HG03280 (cell line): Measurements from ENCODE around the gene GFI1.
"Not testable (repeated sequence)": the region's sequence is repeated elsewhere in the genome, so short reads cannot be mapped to it uniquely, and the experiment has no call there.

Source experiments
- ATAC-seq: cut with Tn5 transposase; IDR thresholded peaks from one replicate; pipeline ENCODE4 v1.9.1; 2021; ENCODE audit warnings: mild to moderate bottlenecking, moderate library complexity; ENCODE audit not compliant: unreplicated experiment

Gene GFI1

DNA sequence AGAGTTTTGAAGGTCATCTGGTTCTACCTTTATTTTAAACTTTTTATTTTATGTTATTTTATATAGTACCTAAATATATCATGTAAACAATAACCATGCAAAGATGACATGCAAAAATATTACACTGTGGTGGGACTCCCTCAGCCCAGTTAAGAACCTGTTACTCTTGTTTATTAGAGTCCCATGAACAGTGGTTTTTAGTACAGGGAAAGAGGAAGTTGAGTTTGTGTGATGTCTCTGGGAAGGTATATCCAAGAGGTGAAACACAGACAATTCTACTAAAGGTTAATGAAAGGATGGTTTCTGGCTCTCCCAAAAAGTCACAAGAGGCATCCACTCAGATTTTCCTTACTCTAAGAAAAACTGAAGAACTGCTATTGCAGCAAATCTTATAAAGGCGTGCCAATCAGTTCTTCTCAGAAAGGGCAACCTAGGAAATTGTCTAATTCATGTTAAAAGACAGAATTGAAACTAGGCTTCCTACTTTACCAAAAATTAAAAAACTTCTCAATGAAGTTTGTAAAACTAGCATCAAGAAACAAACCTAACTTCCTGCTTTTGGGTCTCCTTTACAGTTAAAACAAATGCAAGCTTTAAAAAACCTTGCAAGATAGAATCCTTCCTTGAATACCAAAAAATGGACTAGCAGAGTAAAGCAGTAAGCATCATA lies 19.9 kb downstream of the GFI1 start:
- ATAC-seq, result no peak

DNA sequence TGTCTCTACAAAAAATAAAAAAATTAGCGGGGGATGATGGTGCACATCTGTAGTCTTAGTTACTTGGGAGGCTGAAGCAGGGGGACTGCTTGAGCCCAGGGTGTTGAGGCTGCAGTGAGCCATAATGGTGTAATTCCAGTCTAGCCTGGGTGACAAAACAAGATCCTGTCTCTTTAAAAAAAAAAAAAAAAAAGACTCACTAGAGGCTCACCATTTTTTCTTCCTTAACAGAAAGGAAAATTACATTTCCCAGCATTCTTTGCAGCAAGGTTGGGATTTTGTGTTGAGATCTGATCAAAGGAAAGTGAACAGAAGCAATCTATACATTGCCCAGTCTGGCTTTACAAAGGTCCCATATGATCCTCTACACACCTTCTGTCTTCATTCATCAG lies 21.5 kb downstream of the GFI1 start:
- no peak for ATAC-seq

DNA sequence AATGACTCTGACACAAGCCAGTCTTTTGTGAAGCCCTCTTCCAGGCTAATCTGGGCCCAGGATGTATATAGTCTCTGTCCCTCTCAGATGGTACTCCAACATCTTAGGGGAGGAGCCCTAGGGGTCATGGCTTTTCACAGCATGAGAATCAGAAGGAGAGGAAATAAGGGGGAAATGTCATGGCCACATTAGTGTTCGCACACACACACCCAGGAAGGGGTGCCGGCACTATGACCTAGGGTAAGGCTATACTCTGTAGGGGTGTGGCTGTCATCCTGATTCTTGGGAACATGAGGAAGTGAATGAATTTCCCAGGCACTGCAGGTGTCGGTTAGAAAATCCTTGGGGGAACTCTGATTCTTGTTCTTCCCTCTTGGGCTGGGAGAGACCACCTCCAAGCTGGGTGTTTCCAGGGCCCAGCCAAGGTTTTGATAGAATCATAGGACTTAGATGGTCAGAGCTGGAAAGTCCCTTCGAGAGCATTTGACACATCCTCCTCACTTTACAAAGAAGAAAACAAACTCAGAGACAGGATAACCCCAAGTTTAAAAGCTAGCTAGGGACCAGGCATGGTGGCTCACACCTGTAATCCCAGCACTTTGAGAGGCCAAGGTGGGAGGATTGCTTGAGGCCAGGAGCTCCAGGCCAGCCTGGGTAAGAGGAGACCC lies 22.0 kb downstream of the GFI1 start:
- no peak for ATAC-seq

DNA sequence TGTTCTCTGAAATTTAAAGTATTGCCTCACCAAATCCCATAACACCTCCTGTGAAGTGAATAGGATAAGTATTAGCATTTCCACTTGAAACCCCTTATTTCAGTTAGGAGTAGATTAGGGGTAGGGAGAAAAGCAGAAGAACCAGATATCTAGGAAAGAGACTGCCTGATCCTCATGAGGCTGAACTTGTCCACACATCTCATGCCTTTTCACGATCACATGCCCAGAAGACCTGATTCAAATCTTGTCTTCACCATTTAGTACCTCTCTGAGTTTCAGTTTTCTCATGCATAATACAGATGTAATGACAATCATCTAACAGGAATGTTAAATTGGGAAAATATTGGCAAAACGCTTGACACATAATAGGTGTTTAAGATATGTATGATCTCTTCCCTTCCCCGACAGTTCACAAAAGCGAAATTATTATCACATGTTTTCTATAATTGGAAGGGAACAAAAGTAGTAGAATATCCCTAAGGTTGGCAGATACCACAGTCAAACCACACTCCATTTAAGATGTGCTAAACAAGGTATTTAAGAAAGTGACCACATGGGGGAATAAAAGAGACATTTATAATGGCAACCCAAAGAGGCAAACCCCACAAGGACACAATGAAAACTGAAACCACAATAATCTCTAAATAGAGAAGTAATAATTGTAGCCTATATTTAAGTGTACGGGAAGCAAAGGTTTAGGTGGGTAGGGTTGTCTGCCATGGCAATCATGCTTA lies 25.2 kb downstream of the GFI1 start:
- ATAC-seq, result no peak

DNA sequence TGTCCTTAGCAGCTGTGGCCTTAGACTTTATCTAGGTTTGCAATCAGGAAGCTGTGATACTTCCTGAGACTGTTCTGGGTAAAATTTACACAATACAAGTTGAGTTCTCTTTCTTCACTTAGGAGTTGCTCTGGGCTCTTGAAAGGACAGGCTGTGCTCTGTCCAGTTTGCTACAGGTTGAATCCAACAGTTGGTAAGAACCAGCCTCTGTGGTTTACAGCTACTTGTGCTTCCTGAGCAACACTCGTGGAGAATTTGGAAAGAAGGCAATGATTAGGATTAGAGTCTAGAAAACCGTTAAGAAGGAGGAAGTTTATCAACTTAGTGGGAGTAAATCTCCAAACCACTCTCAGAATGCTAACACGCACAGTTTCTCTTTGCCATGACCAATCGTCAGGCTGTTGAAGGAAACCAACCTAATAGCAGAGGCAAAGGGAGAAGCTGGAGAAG lies 26.8 kb downstream of the GFI1 start:
- ATAC-seq, result no peak

DNA sequence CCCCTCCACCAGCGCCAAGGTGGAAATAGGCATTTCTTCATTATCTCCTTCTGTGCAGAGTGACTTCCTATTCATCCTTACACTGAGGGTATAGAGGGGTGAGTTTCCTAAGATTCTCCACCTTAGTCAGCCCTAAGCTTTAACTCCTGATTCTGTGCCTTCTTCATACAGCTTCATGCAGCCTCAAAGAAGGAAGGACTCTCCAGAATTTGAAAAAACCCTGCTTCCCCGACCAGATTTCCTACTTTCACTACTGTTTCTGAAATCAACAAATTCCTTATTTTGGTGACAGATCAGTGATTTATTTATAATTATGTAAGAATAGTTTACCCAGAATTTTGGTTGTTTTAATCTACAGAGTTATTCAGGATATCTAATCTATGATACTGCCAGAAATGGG lies 28.6 kb downstream of the GFI1 start:
- ATAC-seq, result no peak

DNA sequence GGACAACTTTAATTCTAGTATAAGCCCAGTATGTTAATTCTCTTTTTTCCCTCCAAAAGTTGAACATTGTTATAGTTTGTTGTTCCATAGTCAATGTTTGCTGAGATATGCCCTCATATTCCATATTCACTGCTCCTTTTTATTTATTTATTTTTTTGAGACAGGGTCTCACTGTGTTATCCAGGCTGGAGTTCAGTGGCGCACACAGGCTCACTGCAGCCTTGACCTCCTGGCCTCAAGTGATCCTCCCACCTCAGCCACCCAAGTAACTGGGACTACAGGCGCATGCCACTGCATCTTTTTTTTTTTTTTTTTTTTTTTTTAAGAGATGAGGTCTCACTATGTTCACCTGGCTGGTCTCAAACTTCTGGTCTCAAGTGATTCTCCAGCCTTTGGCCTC lies 38.7 kb downstream of the GFI1 start:
- ATAC-seq, result no peak

DNA sequence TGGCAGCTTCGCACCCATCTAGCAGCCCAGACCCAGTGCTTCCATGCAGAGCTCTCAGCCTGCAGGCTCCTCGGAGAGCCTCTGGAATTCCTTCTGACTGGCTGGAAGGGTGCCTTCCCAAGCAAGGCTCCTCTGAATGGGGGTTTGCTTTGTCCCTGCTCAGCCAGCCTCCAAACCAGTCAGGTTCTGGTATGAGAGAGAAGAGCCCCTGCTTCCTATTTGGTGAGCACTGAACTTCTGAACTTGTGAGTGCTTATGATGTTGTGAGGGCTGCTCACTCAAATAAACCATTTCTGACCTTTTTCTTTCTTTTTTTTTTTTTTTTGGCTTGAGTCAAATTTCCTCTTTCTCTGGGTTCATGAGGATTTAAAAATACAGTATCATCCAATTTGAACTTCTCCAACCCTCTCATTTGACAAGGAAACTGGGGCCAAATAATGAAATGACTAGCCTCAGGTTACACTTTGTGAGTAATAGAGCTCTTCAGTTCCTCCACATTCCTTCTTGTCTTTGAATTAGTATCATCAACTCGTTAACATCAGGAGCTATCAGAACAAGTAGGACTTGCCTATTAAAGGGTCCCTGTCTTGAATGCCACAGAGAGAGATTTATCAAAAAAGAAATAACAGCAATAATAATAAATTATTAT lies 39.6 kb downstream of the GFI1 start:
- no peak for ATAC-seq

DNA sequence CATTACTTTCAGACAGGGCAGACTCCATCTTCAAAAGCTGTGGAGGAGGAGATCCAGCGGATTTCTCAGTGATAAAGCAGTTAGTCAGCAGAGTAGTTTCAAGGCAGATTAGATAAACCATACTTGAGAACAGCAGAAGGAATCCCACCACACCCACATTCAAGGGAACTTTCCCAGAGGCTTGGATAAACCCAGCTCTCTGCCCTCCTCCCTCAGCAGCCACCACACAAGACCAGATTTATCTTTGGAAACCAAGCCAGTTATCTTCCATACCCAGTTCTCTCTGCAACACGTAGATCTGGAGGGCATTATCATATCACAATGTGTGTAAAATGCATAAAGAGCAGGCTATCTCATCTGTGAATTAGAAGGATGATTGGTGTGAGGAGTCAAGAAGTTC lies 40.2 kb downstream of the GFI1 start:
- ATAC-seq, result no peak

DNA sequence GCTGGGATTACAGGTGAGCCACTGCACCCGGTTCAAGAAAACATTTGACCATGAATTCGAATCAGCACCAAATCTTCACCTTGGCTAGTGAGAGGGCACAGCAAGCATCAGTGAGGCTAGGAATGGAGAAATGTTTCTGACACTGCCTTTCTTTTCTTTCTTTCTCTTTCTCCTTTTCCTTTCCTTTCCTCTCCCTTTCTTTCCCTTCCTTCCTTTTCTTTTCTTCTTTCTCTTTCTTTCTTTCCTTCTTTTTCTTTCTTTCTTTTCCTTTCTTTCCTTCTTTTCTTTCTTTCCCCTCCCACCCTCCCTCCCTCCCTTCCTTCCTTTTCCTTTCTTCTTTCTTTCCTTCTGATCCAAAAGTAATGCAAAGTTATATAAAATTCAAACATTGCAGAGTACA lies 40.9 kb downstream of the GFI1 start:
- ATAC-seq, result no peak

DNA sequence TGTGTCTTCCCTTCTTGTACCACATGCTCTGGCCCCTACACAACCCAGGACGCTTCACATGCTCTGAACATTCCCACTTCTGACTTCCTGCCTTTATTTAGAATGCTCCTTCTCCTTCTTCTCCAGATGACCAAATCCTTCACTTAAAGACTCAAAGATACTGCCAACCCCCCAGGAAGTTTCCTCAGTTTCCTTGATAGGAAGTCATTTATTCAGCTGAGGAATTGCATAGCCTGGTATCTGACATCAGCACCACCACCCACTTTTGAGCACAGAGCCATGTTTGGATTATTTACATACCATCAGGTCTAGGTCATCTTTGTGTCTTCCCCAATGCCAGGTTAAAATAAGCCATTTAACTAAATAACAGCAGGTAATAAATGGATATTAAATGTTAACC lies 42.4 kb downstream of the GFI1 start:
- no peak for ATAC-seq

DNA sequence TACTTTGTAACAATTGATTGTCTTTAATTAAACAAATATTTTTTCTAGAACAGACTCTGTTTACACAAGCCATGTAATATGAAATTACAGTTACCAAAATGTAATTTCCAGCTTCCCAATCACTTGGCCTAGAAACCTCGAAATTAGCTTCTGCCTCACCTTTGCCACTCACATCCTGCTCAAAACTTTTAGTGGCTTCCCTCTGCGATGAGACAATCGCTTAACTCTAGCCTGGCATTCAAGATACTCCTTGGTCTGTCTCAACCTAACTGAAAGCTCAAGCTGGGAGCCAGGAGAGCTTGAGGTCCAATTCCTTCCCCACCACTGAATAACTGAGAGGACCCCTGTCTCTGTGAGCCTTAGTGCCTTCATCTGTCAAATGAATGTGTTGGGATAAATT lies 42.8 kb downstream of the GFI1 start:
- no peak for ATAC-seq

DNA sequence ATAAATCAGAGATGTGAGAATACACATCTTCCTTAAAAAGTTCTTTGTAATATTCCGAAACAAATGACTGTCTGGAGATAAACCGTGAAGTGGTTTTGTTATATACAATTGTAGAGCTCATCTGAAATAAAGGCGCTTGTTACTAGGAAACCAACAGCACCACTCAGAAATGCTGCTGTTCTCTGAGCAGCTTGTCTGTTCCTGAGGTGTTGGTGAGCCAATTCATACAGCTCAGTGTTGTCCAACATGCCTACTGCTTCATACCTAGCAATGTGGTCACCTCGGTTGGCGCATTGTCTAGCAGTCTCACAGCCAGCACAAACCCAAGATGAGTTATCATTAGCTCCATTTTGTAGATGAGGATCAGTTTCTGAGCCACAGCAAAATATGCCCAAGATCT lies 44.4 kb downstream of the GFI1 start:
- no peak for ATAC-seq

DNA sequence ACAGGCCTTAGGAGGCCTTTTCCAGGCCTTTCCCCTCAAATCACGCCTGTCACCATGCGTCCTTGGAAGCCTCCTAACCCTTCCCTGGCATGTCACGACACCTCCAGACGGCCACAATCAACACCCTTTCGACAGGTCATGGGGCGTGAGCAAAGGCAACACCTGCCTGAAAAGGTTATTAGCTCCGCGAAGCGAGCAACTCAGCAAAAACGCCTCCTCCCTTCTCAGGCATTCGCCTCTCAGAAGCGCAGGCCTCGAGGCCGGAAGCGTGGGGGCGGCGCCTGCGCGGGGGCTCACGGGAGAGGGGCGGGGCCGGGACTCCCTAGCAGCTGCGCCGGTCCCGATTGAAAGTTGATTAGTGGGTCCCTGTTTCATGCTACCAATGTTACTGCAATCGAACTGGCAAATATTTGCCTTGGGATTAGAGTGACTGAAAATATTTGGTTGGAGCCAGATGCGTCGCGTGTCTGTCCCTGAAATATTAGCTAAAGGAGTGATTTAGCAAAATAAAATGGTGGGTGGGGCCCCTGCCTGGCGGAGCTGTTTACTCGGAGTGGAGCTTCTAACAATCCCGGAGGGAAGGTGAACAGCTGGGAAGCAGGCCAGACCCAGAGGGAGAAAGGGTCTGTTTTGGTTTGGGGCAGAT lies 44.9 kb downstream of the GFI1 start:
- no peak for ATAC-seq

DNA sequence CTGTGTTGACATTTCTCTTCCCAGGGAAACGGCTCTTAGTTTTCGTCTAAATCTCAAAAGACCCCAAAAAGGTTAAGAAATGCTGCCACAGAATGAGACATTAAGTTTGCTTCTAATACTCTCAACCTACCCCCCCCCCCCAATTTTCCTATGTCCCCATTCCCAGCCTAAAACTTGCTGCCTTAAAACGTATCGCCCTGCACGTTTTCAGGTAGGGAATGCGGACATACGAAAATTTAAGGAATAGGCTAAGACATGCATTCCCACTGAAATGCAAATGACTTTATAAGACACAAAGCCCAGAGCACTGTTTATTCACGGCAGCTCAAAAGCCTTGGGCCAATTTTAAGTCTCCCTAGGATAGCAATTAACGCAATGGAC lies 45.4 kb downstream of the GFI1 start:
- ATAC-seq, result no peak

DNA sequence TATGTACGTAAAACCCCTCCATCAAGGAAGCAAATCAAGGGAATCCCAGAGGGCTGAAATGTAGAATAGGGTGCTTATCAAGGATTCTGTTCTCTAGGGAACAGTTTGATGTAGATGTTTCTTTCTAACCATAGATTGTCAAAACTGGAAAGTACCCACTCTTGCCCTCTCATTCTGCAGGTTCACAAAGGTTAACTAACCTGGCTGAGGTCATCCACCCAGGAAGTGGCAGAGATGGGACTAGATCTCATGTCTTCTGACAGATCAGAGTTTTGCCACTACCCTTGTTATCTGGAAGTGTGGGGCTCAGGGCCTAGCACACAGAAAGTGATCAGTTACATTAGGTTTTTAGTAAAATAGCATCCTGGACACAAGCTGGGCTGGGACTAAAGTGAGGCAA lies 47.4 kb downstream of the GFI1 start:
- no peak for ATAC-seq

DNA sequence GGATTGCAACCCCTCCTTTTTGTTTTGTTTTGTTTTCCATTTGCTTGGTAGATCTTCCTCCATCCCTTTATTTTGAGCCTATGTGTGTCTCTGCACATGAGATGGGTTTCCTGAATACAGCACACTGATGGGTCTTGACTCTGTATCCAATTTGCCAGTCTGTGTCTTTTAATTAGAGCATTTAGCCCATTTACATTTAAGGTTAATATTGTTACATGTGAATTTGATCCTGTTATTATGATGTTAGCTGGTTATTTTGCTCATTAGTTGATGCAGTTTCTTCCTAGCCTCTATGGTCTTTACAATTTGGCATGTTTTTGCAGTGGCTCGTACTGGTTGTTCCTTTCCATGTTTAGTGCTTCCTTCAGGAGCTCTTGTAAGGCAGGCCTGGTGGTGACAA lies 52.2 kb downstream of the GFI1 start:
- not testable (repeated sequence) for ATAC-seq

DNA sequence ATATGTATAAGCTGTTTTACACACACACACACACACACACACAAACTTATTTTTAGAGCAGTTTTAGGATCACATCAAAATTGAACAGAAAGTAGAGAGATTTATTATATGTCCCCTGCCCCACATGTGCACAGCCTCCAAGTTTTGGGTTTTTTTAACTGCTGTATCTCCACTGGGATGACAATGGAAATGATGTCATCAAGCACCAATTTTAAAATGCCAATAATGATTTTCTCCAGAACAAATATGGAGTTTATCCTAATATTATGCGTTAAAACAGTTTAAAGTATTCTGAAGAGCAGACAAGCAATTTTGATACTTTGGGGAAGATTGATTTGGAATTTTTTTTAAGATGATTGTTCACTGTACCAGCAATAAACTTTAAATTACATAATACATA lies 56.7 kb downstream of the GFI1 start:
- ATAC-seq, result no peak

DNA sequence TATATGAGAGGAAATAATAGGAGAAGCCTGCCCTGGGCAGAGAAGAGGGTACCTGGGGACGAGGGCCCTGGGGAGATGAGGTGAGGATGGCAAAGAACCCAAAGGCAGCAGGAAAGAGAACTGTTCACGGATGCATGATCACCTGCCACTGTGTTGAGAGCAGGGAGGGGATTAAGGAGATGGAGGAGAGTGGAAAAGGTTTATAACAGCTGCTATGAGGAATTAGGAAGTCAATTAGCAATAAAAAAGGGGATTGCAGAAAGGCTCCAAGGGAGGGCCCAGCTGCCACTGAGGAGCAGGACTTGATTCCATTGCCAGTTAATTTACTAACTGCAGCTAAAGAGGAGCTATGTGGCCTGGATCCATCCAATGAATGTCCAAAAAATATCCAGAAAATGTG lies 61.1 kb downstream of the GFI1 start:
- no peak for ATAC-seq
